NCI-H1092 treated with DMSO at 0.1 percent for 48 hours (cell line): ENCODE measurements around the gene EIF4ENIF1.
"Not testable (repeated sequence)": the region's sequence is repeated elsewhere in the genome, so short reads cannot be mapped to it uniquely, and the experiment has no call there.

Source experiments
- DNase-seq: peaks from one replicate; lab custom pipeline; 2025; lab: John Stamatoyannopoulos, UW

The EIF4ENIF1 gene

GRCh38 chr22:31489632-31490495, at the start of gene EIF4ENIF1:
Gene EIF4ENIF1 (minus strand): TSS chr22:31489842. CDS start chr22:31488718, 1,124 bp downstream.
- peak; percentile 88 for DNase-seq

- no peak for DNase-seq
Measured at GRCh38 chr22:31538815-31539214, 49.2 kb upstream of the EIF4ENIF1 start.

GRCh38 chr22:31537019-31537535, 47.4 kb upstream of the EIF4ENIF1 start:
- DNase-seq: no peak

- no peak for DNase-seq
Measured at GRCh38 chr22:31533374-31533773, 43.7 kb upstream of the EIF4ENIF1 start.

GRCh38 chr22:31532060-31532459, 42.4 kb upstream of the EIF4ENIF1 start:
- no peak for DNase-seq

- DNase-seq: no peak
Measured at GRCh38 chr22:31530823-31531195, 41.2 kb upstream of the EIF4ENIF1 start.

- no peak for DNase-seq
Measured at GRCh38 chr22:31526270-31526669, 36.6 kb upstream of the EIF4ENIF1 start.

- DNase-seq: not testable (repeated sequence)
Measured at GRCh38 chr22:31524132-31524531, 34.5 kb upstream of the EIF4ENIF1 start.

GRCh38 chr22:31520051-31520450, 30.4 kb upstream of the EIF4ENIF1 start:
- no peak for DNase-seq

GRCh38 chr22:31509061-31509762, 19.6 kb upstream of the EIF4ENIF1 start:
- DNase-seq: no peak

- no peak for DNase-seq
Measured at GRCh38 chr22:31508536-31508935, 18.9 kb upstream of the EIF4ENIF1 start.

GRCh38 chr22:31507517-31507916, 17.9 kb upstream of the EIF4ENIF1 start:
- DNase-seq: not testable (repeated sequence)

GRCh38 chr22:31504282-31504681, 14.6 kb upstream of the EIF4ENIF1 start:
- no peak for DNase-seq

GRCh38 chr22:31503211-31503964, 13.7 kb upstream of the EIF4ENIF1 start:
- no peak for DNase-seq

GRCh38 chr22:31501738-31502137, 12.1 kb upstream of the EIF4ENIF1 start:
- no peak for DNase-seq

GRCh38 chr22:31497148-31497938, 7.7 kb upstream of the EIF4ENIF1 start:
- no peak for DNase-seq

- DNase-seq: no peak
Measured at GRCh38 chr22:31496735-31497146, 7.1 kb upstream of the EIF4ENIF1 start.

- peak; percentile 90 for DNase-seq
Measured at GRCh38 chr22:31496007-31496734, 6.5 kb upstream of the EIF4ENIF1 start, which contains the start of gene SFI1. Gene SFI1 (plus strand): TSS chr22:31496536. CDS start chr22:31508285, 11,749 bp downstream.

- DNase-seq: peak; percentile 16
Measured at GRCh38 chr22:31495343-31495742, 5.7 kb upstream of the EIF4ENIF1 start.

GRCh38 chr22:31493355-31493754, 3.7 kb upstream of the EIF4ENIF1 start:
- DNase-seq: not testable (repeated sequence)

GRCh38 chr22:31492151-31492550, 2.5 kb upstream of the EIF4ENIF1 start:
- no peak for DNase-seq
